Natural killer cell (primary cell): ENCODE measurements around the gene TLL2. TPM values are rescaled to one million over a fixed set of nuclear protein-coding genes. Genes with fewer than 3 reads are reported as not detected.

Experiments
- ATAC-seq, 3 donors: fragments of 150-1000 bp in 2 of 3; fragments of 200-7000 bp in 1 of 3; cut with Tn5 transposase; 1 replicate in 1 of 3; 2 replicates in 2 of 3; pipeline ENCODE4 v1.10.0; 2021; ENCODE audit warnings: mild to moderate bottlenecking in 2 of 3, moderate library complexity in 2 of 3
- DNase-seq, 2 donors: peaks; one replicate each; pipeline versions ENCODE4 v3.0.0 to v3.0.0-alpha.2; 2013 to 2021; ENCODE audit warnings: mixed read lengths in 1 of 2
- H3K27ac ChIP-seq: one replicate; pipeline ENCODE4 v1.5.1; 2013; ENCODE audit warnings: mild to moderate bottlenecking, low read length
- H3K27me3 ChIP-seq: one replicate; pipeline ENCODE4 v1.6.1; 2013; ENCODE audit warnings: low read length; ENCODE audit not compliant: control insufficient read depth, insufficient read depth
- H3K36me3 ChIP-seq: one replicate; pipeline ENCODE4 v1.6.1; 2013; ENCODE audit warnings: low read length; ENCODE audit not compliant: control insufficient read depth, insufficient read depth
- H3K4me1 ChIP-seq: one replicate; pipeline ENCODE4 v1.6.1; 2013; ENCODE audit warnings: low read length; ENCODE audit not compliant: control insufficient read depth, insufficient read depth
- H3K4me3 ChIP-seq: one replicate; pipeline ENCODE4 v1.5.1; 2013; ENCODE audit warnings: low read length
- H3K9me3 ChIP-seq: one replicate; pipeline ENCODE4 v1.6.1; 2013; ENCODE audit warnings: low read length; ENCODE audit not compliant: control insufficient read depth, insufficient read depth
- H3K27ac Mint-ChIP-seq, 2 donors: one replicate each; pipeline ENCODE4 v1.8.0; 2022; ENCODE audit warnings: mild to moderate bottlenecking in 2 of 2, mixed read lengths in 2 of 2, moderate library complexity in 1 of 2
- H3K27me3 Mint-ChIP-seq, 2 donors: one replicate each; pipeline ENCODE4 v1.8.0; 2022; ENCODE audit warnings: low read depth in 2 of 2, mixed read lengths in 2 of 2
- H3K36me3 Mint-ChIP-seq: one replicate; pipeline ENCODE4 v1.8.0; 2022; ENCODE audit warnings: mixed read lengths
- H3K4me1 Mint-ChIP-seq, 2 donors: one replicate each; pipeline ENCODE4 v1.8.0; 2022; ENCODE audit warnings: mixed read lengths in 2 of 2
- H3K4me3 Mint-ChIP-seq: one replicate; pipeline ENCODE4 v1.8.0; 2022; ENCODE audit warnings: mild to moderate bottlenecking, moderate library complexity, mixed read lengths
- H3K9me3 Mint-ChIP-seq, 2 donors: one replicate each; pipeline ENCODE4 v1.8.0; 2022; ENCODE audit warnings: mixed read lengths in 2 of 2
- WGBS: methylation state at CpG from one replicate; pipeline ENCODE4 v1.1.7; 2013; ENCODE audit warnings: missing lambda C conversion rate; ENCODE audit not compliant: insufficient coverage; 5-methylcytosine and 5-hydroxymethylcytosine counted together
- intact Hi-C: fragments of 100-400 bp; cut with micrococcal nuclease; formaldehyde crosslinking; loops from one replicate; pipeline ENCODE4 v1.14.2; 2022
- total RNA-seq, 4 donors: library from RNA; stranded (reverse); fragments of 120-200 nt in 1 of 4; gene quantifications; one replicate each; pipeline versions ENCODE4 v1.2.3 to v1.2.4, GENCODE V29; 2013 to 2022
- TF ChIP-seq, protein P1 (sequence below): fragments of 200-600 bp; IDR thresholded peaks from one replicate; pipeline ENCODE4 v1.8.0; 2022; ENCODE audit warnings: antibody characterized with exemption

Gene TLL2
- total RNA-seq, 3 donors from 2014 or later (not counting 1 experiment from before 2014, with no cell fraction given), result not detected

DNA sequence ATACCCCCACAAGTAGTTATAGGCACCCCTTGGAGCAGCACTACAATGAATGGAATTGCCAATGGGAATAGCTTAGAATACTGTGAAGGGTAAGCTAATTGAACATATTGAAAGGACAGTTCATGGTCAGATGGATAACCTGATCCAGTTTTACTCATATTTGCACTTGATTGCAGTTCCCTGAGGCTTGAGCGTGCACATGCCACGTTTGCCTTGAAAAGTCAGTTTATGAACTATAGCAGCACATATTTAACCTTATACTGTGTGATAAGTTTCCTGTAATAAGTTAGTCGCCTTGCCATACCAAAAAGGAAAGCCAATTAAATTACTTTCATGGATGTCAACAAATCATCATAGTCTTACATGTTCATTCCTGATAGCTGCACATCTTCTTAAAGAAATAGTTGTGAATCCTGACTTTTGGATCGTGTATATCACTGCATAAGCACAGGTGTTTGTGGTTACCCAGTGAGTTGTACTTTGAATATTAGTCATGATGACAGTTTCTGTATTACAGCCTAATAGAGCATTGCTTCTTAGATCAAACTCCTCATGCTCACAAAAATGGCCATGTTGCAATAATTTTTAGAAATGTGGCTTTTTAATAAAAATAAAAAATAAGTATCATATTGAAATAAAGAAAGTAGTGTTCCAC, 187.9 kb downstream of the TLL2 start:
- Histone ChIP-seq H3K4me3 (no peak overlapping the region), H3K27me3 (no peaks in the 10 kb centered on the region), H3K9me3 (no peaks in the 10 kb centered on the region), H3K36me3 (no peaks in the 10 kb centered on the region), H3K4me1 (no peaks in the 10 kb centered on the region), H3K27ac (no peak overlapping the region)
- 68% methylated on average over 4 of the region's 4 CpGs for WGBS
- Mint-ChIP-seq H3K27me3 (peaks cover 6% of the 10 kb centered on the region in 2 donors), H3K4me3 (no peak overlapping the region), H3K9me3 (no peaks in the 10 kb centered on the region), H3K27ac (no peak overlapping the region), H3K36me3 (no peaks in the 10 kb centered on the region), H3K4me1 (no peaks in the 10 kb centered on the region)
- intact Hi-C loops, result no loop called here
- ATAC-seq, result no peak
- DNase-seq, result no peak
- TF ChIP-seq, protein P1, sequence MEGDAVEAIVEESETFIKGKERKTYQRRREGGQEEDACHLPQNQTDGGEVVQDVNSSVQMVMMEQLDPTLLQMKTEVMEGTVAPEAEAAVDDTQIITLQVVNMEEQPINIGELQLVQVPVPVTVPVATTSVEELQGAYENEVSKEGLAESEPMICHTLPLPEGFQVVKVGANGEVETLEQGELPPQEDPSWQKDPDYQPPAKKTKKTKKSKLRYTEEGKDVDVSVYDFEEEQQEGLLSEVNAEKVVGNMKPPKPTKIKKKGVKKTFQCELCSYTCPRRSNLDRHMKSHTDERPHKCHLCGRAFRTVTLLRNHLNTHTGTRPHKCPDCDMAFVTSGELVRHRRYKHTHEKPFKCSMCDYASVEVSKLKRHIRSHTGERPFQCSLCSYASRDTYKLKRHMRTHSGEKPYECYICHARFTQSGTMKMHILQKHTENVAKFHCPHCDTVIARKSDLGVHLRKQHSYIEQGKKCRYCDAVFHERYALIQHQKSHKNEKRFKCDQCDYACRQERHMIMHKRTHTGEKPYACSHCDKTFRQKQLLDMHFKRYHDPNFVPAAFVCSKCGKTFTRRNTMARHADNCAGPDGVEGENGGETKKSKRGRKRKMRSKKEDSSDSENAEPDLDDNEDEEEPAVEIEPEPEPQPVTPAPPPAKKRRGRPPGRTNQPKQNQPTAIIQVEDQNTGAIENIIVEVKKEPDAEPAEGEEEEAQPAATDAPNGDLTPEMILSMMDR, result no peak

GRCh38 chr10:96324447-96324846, 189.3 kb downstream of the TLL2 start:
- Histone ChIP-seq H3K36me3 (no peaks in the 10 kb centered on the region), H3K27me3 (no peaks in the 10 kb centered on the region), H3K9me3 (no peaks in the 10 kb centered on the region), H3K4me1 (no peaks in the 10 kb centered on the region), H3K4me3 (no peak overlapping the region), H3K27ac (no peak overlapping the region)
- DNase-seq (no peak), ATAC-seq (no peak)
- TF ChIP-seq, protein P1, result no peak
- H3K4me3 Mint-ChIP-seq, result no peak overlapping the region
- intact Hi-C loops, result no loop called here
- H3K4me1 Mint-ChIP-seq, result no peaks in the 10 kb centered on the region
- H3K9me3 Mint-ChIP-seq, result no peaks in the 10 kb centered on the region
- H3K36me3 Mint-ChIP-seq, result no peaks in the 10 kb centered on the region
- WGBS, result 95% methylated on average over 2 of the region's 2 CpGs
- H3K27me3 Mint-ChIP-seq, result peaks cover 6 to 16% of the 10 kb centered on the region in 2 donors
- no peak overlapping the region for H3K27ac Mint-ChIP-seq

- no peak for DNase-seq
- intact Hi-C loops, result no loop called here
- no peaks in the 10 kb centered on the region for H3K36me3 Mint-ChIP-seq
- no peaks in the 10 kb centered on the region for H3K9me3 ChIP-seq
- no peak overlapping the region for H3K27ac ChIP-seq
- H3K27me3 ChIP-seq, result no peaks in the 10 kb centered on the region
- no peaks in the 10 kb centered on the region for H3K4me1 Mint-ChIP-seq
- no peak overlapping the region for H3K4me3 ChIP-seq
- H3K9me3 Mint-ChIP-seq, result no peaks in the 10 kb centered on the region
- no peak overlapping the region for H3K4me3 Mint-ChIP-seq
- ATAC-seq, result no peak
- H3K27ac Mint-ChIP-seq, result no peak overlapping the region
- H3K36me3 ChIP-seq, result no peaks in the 10 kb centered on the region
- WGBS, result 100% methylated on average over 1 of the region's 1 CpG
- H3K4me1 ChIP-seq, result no peaks in the 10 kb centered on the region
- TF ChIP-seq, protein P1, result no peak
- peaks cover 0 to 11% of the 10 kb centered on the region in 2 donors for H3K27me3 Mint-ChIP-seq
Observed at GRCh38 chr10:96322275-96322674, 191.5 kb downstream of the TLL2 start.

DNA sequence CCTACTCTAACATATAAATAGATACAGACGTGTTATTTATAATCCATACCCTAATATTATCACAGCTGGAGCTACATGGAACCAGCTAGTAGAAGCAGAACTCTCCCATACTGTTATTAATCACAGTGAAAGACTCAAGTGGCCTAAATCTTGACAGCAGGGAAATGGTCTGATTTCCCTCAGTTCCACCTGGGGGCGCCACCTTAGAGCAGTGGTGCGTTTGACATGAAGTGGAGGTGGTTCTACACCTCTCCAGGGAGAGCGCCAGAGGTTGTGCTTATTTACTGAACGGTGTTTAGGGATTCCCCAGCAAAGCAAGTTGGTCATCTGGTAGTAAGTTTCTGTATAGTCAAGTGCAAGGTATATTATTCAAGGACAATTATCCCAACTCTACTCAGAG, 191.9 kb downstream of the TLL2 start:
- H3K4me3 ChIP-seq, result no peak overlapping the region
- H3K4me3 Mint-ChIP-seq, result no peak overlapping the region
- no peaks in the 10 kb centered on the region for H3K36me3 ChIP-seq
- no peak for DNase-seq
- no peak overlapping the region for H3K27ac ChIP-seq
- no peaks in the 10 kb centered on the region for H3K9me3 ChIP-seq
- no peaks in the 10 kb centered on the region for H3K36me3 Mint-ChIP-seq
- H3K27ac Mint-ChIP-seq, result no peak overlapping the region
- TF ChIP-seq, protein P1, result no peak
- ATAC-seq, result no peak
- no peaks in the 10 kb centered on the region for H3K4me1 Mint-ChIP-seq
- H3K9me3 Mint-ChIP-seq, result no peaks in the 10 kb centered on the region
- H3K4me1 ChIP-seq, result no peaks in the 10 kb centered on the region
- peaks cover 0 to 14% of the 10 kb centered on the region in 2 donors for H3K27me3 Mint-ChIP-seq
- 78% methylated on average over 5 of the region's 5 CpGs for WGBS
- intact Hi-C loops, result no loop called here
- H3K27me3 ChIP-seq, result no peaks in the 10 kb centered on the region
